Tibial nerve (tissue), 4 donors: ENCODE measurements around the gene RNASE8. TPM values are rescaled to one million over a fixed set of nuclear protein-coding genes. Genes with fewer than 3 reads are reported as not detected.

Experiments used
- DNase-seq, 2 donors: peaks; one replicate each; pipeline ENCODE4 v3.0.0-alpha.2; 2019; ENCODE audit warnings: low spot score in 2 of 2
- H3K27ac ChIP-seq, 4 donors: fragments of 200-600 bp; sonication (generic) in 3 of 4; one replicate each; pipeline ENCODE4 v1.5.1; 2017 to 2019; ENCODE audit warnings: mild to moderate bottlenecking in 1 of 4
- H3K27me3 ChIP-seq, 2 donors: fragments of 200-600 bp; sonication (generic) in 1 of 2; one replicate each; pipeline versions ENCODE4 v1.5.1 to v1.6.0; 2017 to 2019
- H3K36me3 ChIP-seq, 3 donors: fragments of 200-600 bp; sonication (generic); one replicate each; pipeline ENCODE4 v1.5.1; 2018 to 2019
- H3K4me1 ChIP-seq, 4 donors: fragments of 200-600 bp; sonication (generic) in 3 of 4; one replicate each; pipeline ENCODE4 v1.5.1; 2017 to 2019
- H3K4me3 ChIP-seq, 4 donors: fragments of 200-600 bp; sonication (generic) in 3 of 4; one replicate each; pipeline ENCODE4 v1.5.1; 2017 to 2019; ENCODE audit warnings: mild to moderate bottlenecking in 1 of 4, moderate library complexity in 1 of 4
- H3K9me3 ChIP-seq, 4 donors: fragments of 200-600 bp; sonication (generic) in 3 of 4; one replicate each; pipeline ENCODE4 v1.5.1; 2017 to 2019
- EP300 ChIP-seq, 2 donors: sonication (generic); formaldehyde crosslinking; IDR thresholded peaks; one replicate each; pipeline ENCODE4 v1.6.1; 2017; ENCODE audit warnings: antibody characterized with exemption in 2 of 2, mild to moderate bottlenecking in 1 of 2
- POLR2A ChIP-seq, 2 donors: fragments of 450-650 bp; IDR thresholded peaks; one replicate each; pipeline ENCODE4 v1.6.1; 2017; ENCODE audit warnings: antibody characterized with exemption in 2 of 2, mild to moderate bottlenecking in 2 of 2, moderate library complexity in 2 of 2
- whole genome bisulfite sequencing, 2 donors: methylation state at CpG; one replicate each; pipeline ENCODE4 v1.1.5; 2018; 5-methylcytosine and 5-hydroxymethylcytosine counted together
- total RNA-seq, 4 donors: library from RNA; depleted of rRNA; stranded (reverse); fragments of >200 nt; gene quantifications; one replicate each; pipeline ENCODE4 v1.1.0, GENCODE V29; 2016
- TF ChIP-seq, protein P1 (sequence below), 5 experiments: fragments of 200-600 bp in 3 of 5; fragments of 450-650 bp in 2 of 5; sonication (generic) in 3 of 5; IDR thresholded peaks; one replicate each; pipeline ENCODE4 v1.5.1; 2016 to 2019; ENCODE audit warnings: antibody characterized with exemption in 5 of 5, mild to moderate bottlenecking in 3 of 5, moderate library complexity in 2 of 5

The RNASE8 gene
- total RNA-seq, 4 donors from 2014 or later = not detected

DNA sequence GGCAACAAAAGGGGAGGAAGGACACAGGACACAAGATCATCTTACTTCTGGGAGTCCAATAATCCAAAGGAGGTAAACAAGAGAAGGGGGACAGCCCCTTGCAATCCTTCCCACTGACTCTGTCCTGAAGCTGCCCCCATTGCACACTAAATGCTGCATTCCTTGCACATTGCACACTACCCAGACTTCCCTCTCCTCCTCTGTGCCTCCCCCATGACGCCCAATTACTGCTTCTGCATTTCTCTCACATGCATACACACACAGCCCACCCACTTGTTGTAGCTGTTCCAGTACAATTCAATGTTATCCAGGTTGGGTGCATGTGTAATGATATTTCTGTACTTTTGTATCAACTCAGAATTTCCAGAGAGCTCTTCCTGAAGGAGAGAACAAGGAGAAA is 38.3 kb upstream of the RNASE8 start:
- DNase-seq = no peak
- no peak for TF ChIP-seq POLR2A (IDR thresholded peaks at IDR 0.05)
- no peak for TF ChIP-seq EP300 (IDR thresholded peaks at IDR 0.05)
- TF ChIP-seq, protein P1, sequence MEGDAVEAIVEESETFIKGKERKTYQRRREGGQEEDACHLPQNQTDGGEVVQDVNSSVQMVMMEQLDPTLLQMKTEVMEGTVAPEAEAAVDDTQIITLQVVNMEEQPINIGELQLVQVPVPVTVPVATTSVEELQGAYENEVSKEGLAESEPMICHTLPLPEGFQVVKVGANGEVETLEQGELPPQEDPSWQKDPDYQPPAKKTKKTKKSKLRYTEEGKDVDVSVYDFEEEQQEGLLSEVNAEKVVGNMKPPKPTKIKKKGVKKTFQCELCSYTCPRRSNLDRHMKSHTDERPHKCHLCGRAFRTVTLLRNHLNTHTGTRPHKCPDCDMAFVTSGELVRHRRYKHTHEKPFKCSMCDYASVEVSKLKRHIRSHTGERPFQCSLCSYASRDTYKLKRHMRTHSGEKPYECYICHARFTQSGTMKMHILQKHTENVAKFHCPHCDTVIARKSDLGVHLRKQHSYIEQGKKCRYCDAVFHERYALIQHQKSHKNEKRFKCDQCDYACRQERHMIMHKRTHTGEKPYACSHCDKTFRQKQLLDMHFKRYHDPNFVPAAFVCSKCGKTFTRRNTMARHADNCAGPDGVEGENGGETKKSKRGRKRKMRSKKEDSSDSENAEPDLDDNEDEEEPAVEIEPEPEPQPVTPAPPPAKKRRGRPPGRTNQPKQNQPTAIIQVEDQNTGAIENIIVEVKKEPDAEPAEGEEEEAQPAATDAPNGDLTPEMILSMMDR (IDR thresholded peaks at IDR 0.05) = no peak
- Histone ChIP-seq H3K4me3 (no peak overlapping the region), H3K9me3 (no peaks in the 10 kb centered on the region), H3K36me3 (peaks cover 0 to 65% (median 2%) of the 10 kb centered on the region in 3 donors), H3K27me3 (no peaks in the 10 kb centered on the region), H3K27ac (peak overlapping the region in 1 of 4 donors; percentile 62), H3K4me1 (peaks cover 0 to 90% (median 9%) of the 10 kb centered on the region in 4 donors)
- WGBS, 2 donors = 27 to 48% methylated on average over 1 of the region's 1 CpG

GRCh38 chr14:21020977-21021545 is 36.6 kb upstream of the RNASE8 start:
- Histone ChIP-seq H3K27me3 (no peaks in the 10 kb centered on the region), H3K27ac (peak overlapping the region in 3 of 4 donors; percentile 11 to 99 (median 99)), H3K4me1 (peaks cover 0 to 78% (median 5%) of the 10 kb centered on the region in 4 donors), H3K36me3 (peaks cover 0 to 63% (median 2%) of the 10 kb centered on the region in 3 donors), H3K9me3 (no peaks in the 10 kb centered on the region), H3K4me3 (no peak overlapping the region)
- TF ChIP-seq EP300 (IDR thresholded peaks at IDR 0.05) = no peak
- TF ChIP-seq, protein P1 (IDR thresholded peaks at IDR 0.05) = no peak
- TF ChIP-seq POLR2A (IDR thresholded peaks at IDR 0.05) = no peak
- DNase-seq = no peak
- 74 to 76% methylated on average over 5 of the region's 5 CpGs for WGBS, 2 donors

GRCh38 chr14:21022686-21023085 is 34.9 kb upstream of the RNASE8 start:
- Histone ChIP-seq H3K36me3 (peaks cover 0 to 47% (median 2%) of the 10 kb centered on the region in 3 donors), H3K27ac (peak overlapping the region; percentile 92 to 99 (median 96)), H3K27me3 (no peaks in the 10 kb centered on the region), H3K4me3 (peak overlapping the region; percentile 65 to 76 (median 75)), H3K9me3 (no peaks in the 10 kb centered on the region), H3K4me1 (peaks cover 0 to 83% (median 15%) of the 10 kb centered on the region in 4 donors)
- DNase-seq = no peak
- WGBS, 2 donors = 33 to 55% methylated on average over 5 of the region's 5 CpGs
- TF ChIP-seq POLR2A (IDR thresholded peaks at IDR 0.05) (no peak), EP300 (IDR thresholded peaks at IDR 0.05) (no peak)
- TF ChIP-seq, protein P1 (IDR thresholded peaks at IDR 0.05) = no peak

DNA sequence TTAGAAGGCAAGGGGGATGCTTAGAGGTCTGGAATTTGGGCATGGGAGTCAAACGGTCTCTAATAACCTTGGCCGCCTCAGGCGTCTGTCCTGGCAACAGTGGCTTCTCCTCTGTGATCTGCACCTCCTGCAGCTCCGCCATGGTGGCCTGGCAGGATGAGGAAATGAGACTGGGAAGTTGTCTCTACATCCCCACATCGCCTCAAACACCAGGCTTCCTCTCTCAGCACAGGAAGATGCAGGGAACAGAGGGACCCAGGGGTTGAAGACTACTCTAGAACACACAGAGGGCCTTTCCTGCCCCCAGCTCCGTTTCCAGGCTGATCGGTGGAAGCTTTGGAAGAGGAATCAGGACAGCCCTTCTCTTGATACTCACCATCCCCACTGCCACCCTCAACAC is 34.4 kb upstream of the RNASE8 start:
- WGBS, 2 donors = 13 to 29% methylated on average over 5 to 7 of the region's 7 CpGs
- Histone ChIP-seq H3K4me3 (peak overlapping the region; percentile 65 to 76 (median 75)), H3K27ac (peak overlapping the region; percentile 92 to 99 (median 96)), H3K27me3 (no peaks in the 10 kb centered on the region), H3K36me3 (peaks cover 0 to 42% (median 2%) of the 10 kb centered on the region in 3 donors), H3K4me1 (peaks cover 0 to 82% (median 15%) of the 10 kb centered on the region in 4 donors), H3K9me3 (no peaks in the 10 kb centered on the region)
- TF ChIP-seq EP300 (IDR thresholded peaks at IDR 0.05) = no peak
- DNase-seq = no peak

GRCh38 chr14:21023817-21024584 is 33.6 kb upstream of the RNASE8 start:
- TF ChIP-seq, protein P1 (IDR thresholded peaks at IDR 0.05) = no peak
- TF ChIP-seq POLR2A (IDR thresholded peaks at IDR 0.05) (no peak), EP300 (IDR thresholded peaks at IDR 0.05) (no peak)
- peak overlapping the region; percentile 92 to 99 (median 96) for H3K27ac ChIP-seq
- H3K36me3 ChIP-seq = peaks cover 0 to 34% (median 2%) of the 10 kb centered on the region in 3 donors
- WGBS, 2 donors = 11 to 18% methylated on average over 17 of the region's 17 CpGs
- H3K4me1 ChIP-seq = peaks cover 0 to 74% (median 15%) of the 10 kb centered on the region in 4 donors
- no peak for DNase-seq
- no peaks in the 10 kb centered on the region for H3K27me3 ChIP-seq
- peak overlapping the region; percentile 65 to 76 (median 75) for H3K4me3 ChIP-seq
- H3K9me3 ChIP-seq = no peaks in the 10 kb centered on the region
